ENCODE measurements around the gene UXS1.

DNA sequence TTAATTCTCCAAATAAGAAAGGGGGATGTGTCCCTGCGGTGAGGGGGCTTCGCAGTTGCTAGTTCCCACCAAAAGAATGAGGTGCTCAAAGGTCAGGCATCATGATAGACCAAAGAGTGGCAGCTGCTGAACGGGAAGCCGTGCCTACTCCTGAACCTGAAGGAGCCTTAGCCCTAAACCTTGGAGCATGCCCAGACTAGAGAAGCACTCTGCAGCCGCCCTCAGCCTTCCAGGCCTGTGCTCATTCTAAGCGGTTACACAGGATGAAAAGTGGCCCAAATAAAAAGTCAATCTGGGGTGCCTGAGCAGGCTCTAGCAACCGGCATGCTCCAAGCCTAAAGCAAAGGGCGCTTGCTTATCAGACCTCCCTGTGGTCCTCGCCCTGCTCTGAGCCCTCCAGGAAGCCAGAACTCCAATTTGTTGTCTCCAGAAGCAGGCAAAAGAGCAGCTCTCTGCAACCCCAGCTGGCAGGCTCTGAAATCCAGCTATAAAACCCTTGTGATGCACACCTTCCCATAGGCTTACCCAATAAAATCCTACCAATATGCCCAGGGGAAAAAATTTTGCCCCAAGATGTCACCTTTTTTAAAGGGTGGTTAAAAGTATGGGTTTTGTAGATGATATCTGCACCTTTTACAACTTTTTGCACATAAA lies 17.5 kb downstream of the UXS1 start:
- TF ChIP-seq, protein P1, sequence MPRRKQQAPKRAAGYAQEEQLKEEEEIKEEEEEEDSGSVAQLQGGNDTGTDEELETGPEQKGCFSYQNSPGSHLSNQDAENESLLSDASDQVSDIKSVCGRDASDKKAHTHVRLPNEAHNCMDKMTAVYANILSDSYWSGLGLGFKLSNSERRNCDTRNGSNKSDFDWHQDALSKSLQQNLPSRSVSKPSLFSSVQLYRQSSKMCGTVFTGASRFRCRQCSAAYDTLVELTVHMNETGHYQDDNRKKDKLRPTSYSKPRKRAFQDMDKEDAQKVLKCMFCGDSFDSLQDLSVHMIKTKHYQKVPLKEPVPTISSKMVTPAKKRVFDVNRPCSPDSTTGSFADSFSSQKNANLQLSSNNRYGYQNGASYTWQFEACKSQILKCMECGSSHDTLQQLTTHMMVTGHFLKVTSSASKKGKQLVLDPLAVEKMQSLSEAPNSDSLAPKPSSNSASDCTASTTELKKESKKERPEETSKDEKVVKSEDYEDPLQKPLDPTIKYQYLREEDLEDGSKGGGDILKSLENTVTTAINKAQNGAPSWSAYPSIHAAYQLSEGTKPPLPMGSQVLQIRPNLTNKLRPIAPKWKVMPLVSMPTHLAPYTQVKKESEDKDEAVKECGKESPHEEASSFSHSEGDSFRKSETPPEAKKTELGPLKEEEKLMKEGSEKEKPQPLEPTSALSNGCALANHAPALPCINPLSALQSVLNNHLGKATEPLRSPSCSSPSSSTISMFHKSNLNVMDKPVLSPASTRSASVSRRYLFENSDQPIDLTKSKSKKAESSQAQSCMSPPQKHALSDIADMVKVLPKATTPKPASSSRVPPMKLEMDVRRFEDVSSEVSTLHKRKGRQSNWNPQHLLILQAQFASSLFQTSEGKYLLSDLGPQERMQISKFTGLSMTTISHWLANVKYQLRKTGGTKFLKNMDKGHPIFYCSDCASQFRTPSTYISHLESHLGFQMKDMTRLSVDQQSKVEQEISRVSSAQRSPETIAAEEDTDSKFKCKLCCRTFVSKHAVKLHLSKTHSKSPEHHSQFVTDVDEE (CRISPR knock-in tag; IDR thresholded peaks at IDR 0.05), result no peak
- TF ChIP-seq ZFP3 (CRISPR knock-in tag; IDR thresholded peaks at IDR 0.05), result no peak

Data from SK-N-SH treated with all-trans-retinoic acid at 6 μM for 48 hours (cell line).